DMS 273 treated with DMSO at 0.1 percent for 48 hours (cell line): ENCODE results near the gene TRIM9.
A peak's percentile ranks its signal among the peaks of the same experiment; 100 is the strongest.
"Not testable (repeated sequence)": the region's sequence is repeated elsewhere in the genome, so short reads cannot be mapped to it uniquely, and the experiment has no call there.

Experiments
- DNase-seq: peaks from one replicate; lab custom pipeline; 2025; lab: John Stamatoyannopoulos, UW

Gene TRIM9

DNA sequence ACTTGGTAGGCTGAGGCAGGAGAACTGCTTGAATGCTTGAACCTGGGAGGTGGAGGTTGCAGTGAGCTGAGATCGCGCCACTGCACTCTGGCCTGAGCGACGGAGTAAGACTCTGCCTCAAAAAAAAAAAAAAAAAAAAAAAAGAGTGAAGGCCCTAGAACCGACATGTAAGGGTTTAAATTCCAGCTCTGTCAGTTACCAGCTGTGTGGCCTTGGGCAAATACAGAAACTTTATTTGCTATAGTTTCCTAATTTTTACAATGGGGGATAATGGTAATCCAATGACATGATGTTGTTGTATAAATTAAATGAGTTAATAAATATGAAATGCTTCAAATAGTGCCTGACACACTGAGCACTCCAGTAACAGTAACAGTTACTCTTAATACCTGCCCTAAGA lies 131.0 kb downstream of the TRIM9 start:
- DNase-seq, result no peak

DNA sequence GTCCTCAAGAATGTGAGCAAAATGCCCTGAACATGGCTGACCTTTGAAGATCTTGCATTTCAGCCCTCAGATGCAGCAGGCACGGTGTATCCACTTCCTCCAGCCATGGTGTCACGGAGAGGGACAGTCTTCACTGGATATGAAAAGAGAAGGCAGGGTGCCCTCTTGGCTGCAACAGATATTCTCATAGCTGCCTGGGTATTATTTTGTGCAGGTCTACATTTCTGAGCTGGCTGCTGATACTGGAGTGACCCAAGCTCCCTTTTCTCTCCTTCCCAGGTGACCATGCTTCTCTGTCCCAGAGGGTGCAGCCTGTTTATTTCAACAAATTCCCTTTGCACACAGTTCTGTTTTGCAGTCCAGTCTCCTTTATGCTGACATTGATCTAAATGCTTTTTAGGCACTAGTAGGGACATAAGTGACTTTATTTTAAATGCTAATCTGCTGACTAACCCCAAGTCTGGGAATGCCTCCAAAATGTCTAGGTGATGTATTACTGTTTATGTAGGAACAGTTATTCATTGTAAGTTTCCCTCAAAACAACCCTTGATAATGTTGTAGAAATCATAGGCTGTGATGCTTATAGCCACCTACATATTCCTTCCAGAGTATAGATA lies 133.2 kb downstream of the TRIM9 start:
- DNase-seq, result peak; percentile 51

DNA sequence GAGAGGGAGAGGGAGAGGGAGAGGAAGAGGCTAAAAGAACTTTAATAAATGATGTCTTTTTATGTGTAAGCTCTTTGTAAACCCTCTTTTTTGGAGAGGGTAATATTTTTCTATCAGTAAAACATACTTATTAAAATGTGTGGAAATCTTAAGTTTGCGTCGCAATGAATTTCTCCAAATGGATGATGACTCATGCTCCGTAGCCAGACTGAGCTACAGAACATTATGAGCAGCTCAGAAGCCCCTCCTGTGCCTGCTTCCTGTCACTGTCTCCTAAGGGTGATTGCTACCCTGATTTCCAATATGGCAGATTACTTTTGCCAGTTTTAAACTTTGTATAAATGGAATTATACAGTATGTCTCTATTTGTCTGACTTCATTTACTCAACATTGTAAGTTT lies 137.6 kb downstream of the TRIM9 start:
- DNase-seq, result no peak

DNA sequence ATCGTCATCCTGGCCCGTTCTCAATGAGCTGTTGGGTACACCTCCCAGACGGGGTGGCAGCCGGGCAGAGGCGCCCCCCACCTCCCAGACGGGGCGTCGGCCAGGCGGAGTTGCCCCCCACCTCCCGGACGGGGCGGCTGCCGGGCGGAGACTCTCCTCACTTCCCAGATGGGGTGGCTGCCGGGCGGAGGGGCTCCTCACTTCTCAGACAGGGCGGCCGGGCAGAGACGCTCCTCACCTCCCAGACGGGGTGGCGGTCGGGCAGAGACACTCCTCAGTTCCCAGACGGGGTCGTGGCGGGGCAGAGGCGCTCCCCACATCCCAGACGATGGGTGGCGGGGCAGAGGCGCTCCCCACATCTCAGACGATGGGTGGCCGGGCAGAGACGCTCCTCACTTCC lies 138.5 kb downstream of the TRIM9 start:
- not testable (repeated sequence) for DNase-seq

DNA sequence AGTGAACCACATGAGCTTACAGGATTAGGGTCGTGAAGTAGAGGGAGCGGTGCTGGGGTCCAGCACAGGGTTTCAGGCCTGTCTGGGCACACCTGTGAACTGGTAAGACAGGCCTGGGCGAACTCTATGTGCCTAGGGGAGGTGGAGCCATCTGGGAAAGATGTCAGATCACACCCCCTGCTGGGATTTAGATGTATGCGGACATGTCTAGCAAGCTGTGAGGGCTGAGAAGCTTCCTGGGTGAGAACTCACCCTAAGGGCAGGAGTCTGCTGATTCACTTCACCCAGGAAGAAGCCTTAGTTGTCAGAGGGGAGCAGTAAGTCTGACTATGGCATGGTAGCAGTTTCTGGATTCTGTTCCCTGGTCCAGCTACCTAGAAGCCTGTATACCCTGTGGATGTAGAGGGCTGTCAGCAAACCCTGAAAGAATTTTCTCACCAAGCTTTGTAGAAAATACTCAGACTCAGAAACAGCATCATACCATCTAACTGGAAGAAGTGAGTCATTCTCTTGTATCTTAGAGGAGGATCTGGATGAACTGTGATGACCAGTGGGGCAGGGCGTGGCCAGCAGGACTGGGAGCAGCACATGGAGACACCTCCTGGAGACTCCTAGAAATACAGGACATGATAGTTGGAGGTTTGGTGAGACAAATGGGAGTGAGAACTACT lies 139.4 kb downstream of the TRIM9 start:
- DNase-seq, result peak; percentile 68

DNA sequence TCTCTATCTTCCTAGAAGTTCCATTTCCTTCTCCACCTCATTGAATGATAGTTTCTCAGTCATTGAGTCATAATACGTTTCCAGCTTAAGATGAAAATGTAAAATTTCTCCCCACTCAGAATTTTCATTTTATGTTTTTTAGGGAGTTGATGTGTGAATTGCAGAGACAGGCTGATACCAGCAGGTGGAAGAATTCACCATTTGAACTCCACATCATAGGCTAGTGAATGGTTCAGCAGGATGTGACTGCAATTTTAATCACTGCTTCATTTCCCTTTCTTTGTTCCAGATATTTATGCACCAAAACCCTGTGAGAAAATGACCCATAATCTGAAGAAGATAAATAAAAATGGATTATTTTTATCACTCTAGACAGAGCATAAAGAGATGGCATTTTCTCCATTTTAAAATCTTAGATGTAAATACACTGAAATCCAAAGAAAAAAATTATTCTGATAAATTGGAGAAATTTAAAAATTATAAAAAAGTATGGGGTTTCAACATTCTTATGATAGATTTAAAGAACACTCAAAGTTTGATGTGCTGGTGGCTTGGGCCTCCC lies 140.0 kb downstream of the TRIM9 start:
- DNase-seq, result peak; percentile 43

DNA sequence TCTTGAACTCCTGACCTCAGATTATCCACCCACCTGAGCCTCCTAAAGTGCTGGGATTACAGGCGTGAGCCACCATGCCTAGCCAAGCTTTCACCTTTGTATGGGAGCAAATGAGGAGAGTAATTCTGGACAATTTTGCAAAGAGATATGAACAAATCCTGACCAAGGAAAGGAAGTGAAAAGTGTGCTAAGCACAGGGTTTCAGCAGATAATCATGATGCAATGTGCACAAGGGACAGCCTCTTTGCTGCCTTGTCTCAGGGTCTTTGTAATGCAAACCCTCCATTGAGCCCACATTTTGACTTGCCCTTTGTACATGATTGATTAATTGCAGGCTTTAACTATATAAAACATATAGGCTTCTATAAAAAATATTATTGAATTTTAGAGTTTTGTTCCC lies 141.4 kb downstream of the TRIM9 start:
- DNase-seq, result no peak

DNA sequence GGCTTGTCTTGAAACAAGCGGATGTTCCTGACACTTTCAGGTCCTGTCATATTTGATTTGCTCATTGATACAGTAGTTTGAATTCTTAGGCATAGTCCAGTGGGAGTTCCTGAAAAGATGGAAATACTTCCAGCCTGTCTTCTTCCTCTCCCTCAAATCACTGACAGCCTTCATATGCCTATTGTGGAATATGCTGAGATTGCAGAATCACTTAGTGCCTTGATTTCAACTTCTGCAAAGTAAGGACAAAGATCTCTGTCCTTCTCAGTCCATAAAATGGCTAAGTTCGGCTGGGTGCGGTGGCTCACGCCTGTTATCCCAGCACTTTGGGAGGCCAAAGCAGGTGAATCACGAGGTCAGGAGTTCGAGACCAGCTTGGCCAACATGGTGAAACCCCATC lies 143.9 kb downstream of the TRIM9 start:
- no peak for DNase-seq

DNA sequence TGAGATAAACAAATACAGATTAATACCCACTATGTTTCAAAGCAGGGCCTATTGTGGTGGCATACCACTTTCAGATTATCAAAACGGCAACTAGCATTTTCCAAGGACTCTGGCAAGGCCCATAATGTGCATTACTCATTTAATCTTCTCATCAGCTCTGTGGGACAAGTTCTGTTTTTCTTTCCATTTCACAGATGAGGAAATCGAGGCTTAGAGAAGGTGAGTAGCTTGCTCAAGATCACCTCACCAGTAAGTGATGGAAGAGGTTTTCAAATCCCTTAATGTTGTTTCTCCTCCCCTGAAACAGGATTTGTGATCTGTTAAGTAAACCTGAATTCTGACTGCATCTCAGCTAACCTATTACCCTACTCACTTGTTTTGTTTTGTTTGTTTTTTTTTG lies 146.7 kb downstream of the TRIM9 start:
- DNase-seq, result no peak

DNA sequence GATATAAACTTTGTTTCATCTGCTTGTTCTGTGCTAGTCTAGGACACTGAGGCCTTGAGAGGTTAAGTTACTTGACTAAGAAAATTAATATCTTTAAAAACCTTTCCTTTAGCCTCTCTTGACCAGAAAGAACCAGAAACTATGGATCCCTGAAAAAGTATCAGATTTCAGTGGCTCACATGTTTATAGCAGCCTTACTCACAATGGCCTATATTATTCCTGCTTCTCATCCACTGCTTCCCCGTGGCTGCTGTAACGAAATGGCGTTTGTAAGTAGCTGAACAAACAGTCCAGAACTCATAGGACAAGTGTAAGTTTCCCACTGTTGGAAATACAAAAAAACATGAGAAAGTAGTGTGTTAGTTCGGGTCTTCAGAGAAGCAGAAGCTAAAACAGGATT lies 147.5 kb downstream of the TRIM9 start:
- no peak for DNase-seq

DNA sequence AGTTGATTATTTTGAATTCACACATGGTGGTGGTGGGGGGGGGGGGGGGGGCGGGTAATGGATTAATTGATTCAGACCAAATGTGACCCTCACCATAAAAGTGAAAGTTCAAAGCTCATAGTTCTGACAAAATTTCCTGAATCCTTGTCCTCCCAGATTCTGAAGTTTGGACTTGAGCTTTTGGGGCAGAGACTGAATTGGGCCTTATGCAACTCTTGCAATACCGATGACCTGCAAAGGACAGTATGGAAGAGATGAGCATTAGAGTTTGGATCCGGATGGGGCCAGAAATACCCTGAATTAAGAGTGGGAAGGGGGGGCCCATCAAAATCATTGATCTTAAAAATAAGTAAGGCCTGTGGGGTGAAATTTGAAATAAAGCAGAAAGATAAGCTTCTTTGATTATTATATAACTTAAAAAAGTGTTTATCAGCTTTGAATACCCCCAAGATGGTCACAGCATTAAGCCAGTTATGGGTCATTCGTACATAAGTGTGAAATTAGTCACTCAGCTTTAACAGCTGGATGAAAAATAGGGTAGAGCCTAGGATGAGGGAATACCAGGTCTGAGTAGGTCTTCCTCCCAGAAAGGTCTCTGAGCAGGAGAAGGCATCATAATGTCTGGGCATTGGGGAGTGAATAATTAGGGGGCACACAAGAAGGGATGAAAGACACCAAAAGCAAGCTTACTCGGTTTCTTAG lies 148.5 kb downstream of the TRIM9 start:
- DNase-seq, result no peak

DNA sequence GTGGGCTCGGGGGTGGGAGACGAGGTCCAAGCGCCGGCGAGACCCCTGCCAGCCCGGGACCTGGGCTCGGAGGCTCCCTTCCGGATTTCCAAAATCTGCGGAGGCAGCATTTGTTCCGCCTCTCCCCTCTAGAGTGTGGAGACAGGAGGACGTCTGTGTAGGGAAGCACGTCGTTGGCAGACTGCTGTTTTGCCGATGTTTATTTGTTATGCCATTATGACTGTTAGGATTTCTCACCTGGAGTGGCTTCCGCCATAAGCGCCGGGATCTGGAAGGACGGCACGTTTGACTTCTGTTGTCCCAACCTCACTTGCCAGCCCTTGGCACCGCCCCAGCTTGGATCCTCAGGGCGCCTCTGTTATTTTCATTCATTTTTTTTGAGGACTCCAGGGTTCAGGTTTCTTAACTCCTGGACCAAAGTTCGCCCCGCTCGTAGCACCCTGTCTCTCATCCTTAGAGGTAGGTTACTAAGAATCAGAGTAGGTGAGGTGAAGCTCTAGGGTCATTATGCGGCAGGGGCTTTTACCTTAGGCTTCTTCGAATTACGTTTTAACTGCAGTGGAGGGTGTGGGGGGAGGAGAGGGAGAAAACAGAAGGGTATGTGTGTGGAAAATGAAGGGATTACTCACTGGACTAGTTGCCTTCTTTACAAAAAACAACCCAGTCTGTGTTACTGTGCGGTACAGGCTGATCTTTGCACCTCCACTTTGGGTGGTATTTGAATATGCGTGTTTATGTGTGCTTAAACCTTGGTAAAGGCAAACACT lies 150.1 kb downstream of the TRIM9 start:
- DNase-seq, result peak; percentile 63

DNA sequence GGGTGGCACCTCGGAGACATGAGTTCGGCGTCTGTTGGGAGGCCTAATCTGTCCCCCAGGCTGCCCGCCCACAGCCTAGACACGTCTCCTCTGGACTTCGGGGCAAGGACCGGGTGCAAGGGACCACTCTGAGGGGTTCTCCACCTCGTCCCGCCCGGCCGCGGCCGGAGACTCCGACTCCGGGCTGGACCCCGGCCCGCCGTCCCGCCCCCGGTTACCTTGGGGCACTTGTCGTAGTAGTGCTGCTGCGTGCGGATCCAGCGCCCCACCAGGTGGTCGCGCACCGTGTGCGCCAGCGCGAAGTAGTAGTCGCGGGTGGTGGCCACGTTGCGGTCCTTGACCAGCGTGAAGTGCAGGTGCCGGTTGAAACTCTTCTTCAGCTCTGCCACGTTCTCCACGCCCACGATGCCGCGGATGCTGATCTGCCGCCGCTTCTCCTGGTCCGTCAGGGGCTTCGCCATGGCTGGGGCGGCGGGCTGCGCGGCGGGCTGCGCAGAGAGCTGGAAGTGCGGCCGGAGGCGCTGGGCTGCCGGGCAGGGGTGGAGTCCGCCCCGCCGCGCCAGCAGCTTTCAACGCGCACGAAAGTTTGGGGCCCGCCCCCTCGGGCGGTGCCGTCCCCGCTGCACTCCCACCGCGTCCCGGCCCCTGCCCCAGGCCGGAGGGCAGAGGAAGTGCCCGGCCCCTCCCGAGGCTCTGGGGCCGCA lies 150.8 kb downstream of the TRIM9 start, which contains the start of gene PYGL:
Gene PYGL (minus strand): TSS at position 541 of the 704 bp plus-strand sequence. CDS start 80 bp downstream, at position 461.
- peak; percentile 44 for DNase-seq

DNA sequence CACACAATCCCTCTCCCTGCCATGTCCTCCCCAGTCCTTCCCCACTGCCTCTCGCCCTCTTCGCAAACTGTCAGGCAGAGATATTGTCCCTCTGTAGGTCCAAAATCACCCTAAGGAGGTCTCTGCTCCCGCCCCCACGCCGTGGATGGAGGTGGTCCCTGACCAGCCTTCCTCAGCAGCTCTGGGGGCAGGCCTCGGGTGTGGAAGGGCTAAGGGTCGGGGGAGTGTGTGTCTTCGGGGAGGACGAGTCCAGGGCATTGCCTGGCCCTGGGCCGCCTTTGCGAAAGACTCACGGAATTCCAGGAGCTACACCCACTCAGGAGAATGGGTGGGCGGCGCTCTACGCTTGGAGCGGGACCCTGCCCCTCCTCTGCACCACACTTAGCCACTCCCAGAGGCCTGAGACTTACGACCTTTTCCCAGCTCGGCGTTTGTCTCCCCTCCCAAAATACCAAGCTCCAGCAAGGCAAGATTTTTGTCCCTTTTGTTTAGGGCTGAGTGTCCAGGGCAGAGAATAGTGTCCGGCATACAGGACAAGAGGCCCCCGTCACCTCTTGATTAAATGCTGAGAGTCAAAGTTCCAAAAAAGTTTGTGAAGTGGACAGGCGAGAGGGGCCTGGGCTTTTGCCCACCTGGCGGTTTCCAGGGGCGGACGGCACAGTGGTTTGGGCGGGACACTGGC lies 151.5 kb downstream of the TRIM9 start:
- DNase-seq, result no peak

DNA sequence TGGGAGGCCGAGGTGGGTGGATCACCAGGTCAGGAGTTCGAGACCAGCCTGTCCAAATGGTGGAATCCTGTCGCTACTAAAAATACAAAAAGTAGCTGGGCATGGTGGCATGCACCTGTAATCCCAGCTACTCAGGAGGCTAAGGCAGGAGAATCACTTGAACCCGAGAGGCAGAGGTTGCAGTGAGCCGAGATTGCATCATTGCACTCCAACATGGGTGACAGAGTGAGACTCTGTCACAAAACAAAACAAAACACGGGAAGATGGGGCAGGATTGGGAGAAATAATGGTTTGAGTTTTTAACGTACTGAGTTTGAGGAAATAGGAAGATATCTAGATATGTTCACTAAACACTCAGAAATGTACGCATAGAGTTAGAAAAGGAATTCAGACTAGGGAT lies 153.3 kb downstream of the TRIM9 start:
- not testable (repeated sequence) for DNase-seq

DNA sequence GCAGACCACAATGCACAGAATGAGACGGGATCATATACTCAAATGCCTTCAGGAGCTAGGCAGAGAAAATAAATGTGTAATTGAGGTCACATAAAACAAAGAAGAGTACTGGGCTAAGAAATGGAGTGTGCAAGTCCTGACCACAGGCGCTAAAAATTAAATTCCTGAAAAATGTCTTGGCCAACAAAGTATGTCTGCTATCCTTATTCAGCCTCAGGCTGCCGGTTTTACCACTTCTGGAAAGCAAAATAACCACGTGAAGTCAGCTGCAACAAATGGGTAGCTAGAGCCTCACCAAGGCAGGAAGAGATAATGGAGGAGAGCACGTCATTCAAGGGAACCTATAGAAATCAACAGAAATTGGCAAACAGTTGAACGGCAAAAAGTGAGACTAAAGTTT lies 153.8 kb downstream of the TRIM9 start:
- no peak for DNase-seq

DNA sequence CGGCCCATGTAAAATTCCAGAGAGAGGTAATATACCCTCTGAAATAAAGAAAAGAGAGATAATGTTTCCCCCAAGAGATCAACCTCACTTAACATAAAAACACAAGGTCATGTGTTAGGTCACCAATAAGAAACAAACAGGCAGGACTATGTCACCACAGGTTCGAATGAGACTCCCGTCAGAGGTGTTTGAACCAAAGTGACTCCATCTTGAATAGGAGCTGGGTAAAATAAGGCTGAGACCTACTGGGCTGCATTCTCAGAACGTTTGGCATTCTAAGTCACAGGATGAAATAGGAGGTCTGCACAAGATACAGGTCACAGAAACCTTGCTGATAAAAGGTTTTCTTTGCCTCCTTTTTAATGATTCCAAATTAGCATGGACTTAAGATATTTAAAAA lies 157.1 kb downstream of the TRIM9 start:
- DNase-seq, result no peak

DNA sequence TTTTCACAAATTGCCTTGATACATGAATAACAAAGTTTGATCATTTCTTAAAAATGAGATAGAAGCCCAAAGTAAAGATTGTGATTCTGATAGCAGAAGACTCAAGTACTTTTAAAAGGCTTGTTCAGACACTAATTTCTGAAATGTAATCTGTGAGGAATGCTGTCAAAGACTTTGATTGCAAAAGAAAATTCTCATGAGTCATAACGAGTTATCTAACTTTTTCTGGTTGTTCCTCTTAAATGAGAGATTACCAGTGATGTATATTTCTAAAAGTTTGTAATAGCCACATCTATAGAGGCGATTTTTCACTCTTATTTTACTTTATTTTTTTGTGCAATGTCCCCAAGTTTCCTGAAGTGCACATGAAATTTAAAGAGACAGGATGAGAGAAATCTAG lies 157.6 kb downstream of the TRIM9 start:
- DNase-seq, result no peak

DNA sequence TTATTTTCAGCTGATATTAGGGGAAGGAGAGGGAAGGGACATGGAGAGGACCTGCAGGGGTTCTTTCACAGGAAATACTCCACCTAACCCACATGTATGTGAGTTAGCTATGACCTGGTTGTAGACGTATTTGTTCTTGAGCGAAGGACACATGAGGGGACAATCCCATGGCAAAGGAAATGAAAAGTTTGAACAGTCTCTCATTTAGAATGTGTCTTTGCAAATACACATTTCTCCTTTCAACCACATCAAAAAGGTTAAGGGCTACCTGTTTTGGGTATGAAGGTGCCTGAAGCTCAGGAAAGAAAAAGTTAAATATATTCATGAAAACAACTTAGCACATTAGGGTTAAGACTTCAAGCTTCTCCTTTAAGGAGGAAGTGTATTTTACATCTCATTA lies 158.0 kb downstream of the TRIM9 start:
- no peak for DNase-seq

DNA sequence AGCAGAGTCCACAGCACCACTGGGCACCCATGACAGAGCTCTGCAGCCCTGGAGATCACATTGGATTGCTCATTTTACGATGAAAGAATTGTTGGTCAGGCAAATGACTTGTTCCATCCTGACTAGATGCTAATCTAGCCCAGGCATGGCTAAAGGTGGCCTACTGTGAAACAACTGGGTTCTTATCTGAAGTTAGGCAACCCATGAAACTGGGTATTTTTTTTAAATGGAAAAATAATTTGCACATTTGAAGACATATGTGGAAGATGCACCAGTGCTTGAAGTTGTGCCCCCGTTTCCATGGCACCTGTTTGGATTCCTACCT lies 158.9 kb downstream of the TRIM9 start:
- DNase-seq, result no peak
